Activated CD4-positive, alpha-beta T cell treated with anti-CD3 and anti-CD28 coated beads, Interleukin-2, amount 50 U/mL, for 48 hours (primary cell): ENCODE results near the gene XPO4.
"Not testable (repeated sequence)": the region's sequence is repeated elsewhere in the genome, so short reads cannot be mapped to it uniquely, and the experiment has no call there.

Source experiments
- DNase-seq, 2 experiments: peaks; one replicate each; pipeline ENCODE4 v3.0.0-alpha.2; 2020

Gene XPO4

DNA sequence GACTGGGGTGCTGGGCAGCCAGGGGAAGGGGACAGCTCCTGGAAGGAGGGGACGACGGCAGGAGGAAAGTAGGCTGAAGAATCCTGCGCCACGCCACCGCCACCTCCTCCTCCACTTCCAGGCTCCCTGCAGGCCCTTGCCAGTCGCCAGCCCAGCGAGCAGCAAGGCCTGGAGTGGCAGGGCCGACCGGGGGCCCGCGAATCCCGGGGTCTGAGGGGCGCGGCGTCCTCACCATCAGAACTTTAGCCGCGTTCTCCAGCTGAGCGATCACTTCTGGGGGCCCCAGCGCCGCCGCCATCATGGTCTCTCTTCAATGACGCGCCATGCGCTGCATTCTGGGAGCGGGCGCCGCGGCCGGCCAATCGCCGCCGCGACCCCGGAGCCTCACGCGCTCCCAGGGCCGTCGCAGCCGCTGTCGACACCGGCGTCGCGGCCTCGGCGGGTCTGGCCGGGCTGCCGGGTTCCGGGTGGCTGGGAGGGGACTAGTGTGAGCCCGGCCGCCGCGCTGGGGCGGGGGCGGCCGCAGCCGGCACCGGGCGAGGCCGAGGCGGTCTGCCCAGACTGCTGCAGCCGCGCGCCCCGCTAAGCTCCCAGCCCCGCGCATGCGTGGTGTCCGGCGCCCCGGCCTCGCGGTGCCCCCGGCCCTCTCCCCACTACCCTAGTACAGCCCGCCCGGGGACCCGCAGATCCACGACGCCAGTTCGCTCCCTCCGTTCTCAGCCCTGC is at the start of gene XPO4:
Gene XPO4, minus strand, starts transcription at position 309 of the 726 bp plus-strand sequence. Its CDS starts 8 bp downstream, at position 301.
- DNase-seq, result peak; percentile 77 to 81

DNA sequence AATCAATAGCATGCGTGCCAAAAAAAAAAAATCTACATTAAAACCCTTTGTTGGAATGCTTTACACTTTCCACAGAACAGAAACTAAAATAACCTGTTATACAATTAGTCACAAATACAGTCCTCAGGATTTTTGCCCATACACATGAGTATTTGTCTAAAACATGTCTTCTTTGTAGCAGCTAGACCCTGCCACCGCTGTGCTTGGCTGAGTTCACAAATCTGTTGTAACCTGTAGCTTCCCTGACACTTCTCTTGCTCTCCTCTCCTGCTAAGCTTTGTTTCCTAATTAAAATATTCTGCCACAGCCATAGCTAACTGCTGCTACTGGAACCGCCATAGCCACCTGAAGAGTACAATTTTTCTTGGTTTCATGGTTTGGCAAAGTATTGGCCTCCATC is 45.5 kb upstream of the XPO4 start:
- not testable (repeated sequence) for DNase-seq

DNA sequence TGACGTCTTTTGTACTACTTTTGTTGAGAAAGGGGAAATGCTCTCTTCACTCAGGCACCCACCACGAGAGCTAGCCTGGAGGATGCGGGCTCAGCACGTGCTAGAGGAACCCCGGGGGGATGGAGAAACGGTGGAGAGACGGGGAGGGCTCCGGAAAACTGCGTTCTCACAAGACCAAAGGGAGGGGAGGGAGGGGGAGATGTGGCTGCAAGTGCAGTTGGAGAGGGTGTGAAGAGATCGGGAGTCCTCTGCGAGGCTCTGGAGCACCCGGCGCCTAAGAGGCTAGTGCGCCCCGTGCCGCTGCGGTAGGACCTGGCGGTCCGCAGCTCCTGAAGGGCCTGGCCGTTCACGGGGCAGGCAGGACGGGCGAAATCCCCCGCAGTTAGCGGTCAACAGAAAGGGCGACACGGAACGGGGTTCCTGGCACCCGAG is 43.4 kb upstream of the XPO4 start:
- no peak for DNase-seq

DNA sequence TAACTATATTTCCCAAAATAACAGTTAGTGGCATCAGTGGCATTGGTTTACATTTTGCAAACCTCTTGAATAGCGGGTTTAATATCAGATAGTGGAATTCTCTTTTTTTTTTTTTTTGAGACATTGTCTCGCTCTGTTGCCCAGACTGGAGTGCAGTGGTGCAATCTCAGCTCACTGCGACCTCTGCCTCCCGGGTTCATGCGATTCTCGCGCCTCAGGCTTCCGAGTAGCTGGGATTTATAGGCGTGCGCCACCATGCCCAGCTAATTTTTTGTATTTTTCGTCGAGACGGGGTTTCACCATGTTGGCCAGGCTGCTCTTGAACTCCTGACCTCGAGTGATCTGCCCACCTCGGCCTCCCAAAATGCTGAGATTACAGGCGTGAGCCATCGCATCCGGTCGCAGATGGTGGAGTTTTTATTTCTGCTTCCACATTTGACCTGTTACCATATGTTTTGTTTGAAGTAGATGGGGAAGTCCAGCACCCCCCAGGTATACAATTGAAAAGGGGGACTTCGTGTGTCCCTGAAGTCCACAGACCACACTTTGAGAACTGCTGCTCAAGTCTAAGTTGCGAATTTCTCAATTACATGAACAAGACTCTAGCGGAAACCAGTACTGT is 40.5 kb upstream of the XPO4 start:
- DNase-seq, result no peak

DNA sequence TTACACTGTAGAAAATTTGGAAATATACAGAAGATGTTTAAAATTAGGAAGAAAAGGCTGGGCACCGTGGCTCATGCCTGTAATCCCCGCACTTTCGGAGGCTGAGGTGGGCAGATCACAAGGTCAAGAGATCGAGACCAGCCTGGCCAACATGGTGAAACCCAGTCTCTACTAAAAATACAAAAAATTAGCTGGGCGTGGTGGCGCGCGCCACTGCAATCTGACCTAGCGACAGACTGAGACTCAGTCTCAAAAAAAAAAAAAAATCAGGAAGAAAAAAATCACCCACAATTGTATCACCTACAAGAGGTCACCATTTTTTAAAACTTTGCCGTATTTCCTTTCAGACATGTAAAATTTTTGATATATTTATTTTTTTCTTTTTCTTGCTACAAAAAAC is 38.0 kb upstream of the XPO4 start:
- not testable (repeated sequence) for DNase-seq

DNA sequence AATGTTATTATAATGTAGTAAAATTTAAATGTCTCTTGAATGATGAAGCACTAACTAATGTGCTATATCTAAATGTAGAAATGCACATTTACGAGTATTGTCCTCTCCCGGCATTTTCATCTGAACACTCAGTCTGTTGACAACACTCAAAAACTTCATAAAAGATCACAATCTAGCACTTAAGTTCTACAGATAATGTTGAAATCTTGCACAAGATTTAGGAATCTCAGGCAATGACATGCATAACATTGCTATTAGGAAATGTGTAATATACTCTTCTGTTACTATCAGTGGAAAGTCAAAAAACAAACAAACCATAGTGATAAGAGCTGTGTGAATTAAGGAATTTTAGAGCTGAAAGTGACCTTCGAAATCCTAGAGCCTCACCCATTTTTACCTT is 37.5 kb upstream of the XPO4 start:
- DNase-seq, result no peak

DNA sequence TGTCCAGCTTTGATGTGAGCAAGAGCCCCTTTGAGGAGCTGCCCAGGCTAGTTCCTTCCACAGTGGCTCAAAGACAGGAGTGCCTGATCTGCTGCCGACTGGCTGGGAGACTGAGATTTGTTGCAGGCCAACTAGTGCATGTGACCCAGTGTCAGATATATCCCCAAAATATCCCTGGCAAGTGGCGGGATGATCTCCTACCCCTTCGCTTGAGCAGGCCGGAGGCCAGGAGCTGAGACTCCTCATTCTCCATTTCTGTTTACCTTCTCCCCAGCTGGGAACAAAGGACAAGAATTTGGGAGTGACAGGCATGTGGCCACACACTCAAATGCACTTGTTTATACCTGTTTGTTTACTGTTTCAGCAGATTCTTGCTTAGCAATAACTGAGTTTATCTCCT is 37.1 kb upstream of the XPO4 start:
- no peak for DNase-seq

DNA sequence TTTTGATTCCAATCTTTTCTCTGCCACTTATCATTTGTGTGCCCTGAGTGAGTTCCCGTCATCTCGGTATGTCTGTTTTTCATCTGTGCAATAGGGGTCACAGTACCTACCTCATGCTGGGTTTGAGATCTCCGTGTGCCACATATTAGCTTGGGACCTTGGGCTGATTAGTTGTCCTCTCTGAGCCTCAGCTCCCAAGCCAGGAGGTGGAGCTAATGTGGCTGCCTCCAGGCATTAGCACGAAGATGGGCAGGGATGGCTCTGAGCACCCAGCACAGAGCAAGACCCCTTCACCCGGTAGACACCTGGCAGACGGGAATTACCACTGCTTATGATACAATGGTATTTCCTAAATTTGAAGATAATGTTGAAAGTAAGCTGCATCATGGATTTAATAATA is 35.8 kb upstream of the XPO4 start:
- no peak for DNase-seq

DNA sequence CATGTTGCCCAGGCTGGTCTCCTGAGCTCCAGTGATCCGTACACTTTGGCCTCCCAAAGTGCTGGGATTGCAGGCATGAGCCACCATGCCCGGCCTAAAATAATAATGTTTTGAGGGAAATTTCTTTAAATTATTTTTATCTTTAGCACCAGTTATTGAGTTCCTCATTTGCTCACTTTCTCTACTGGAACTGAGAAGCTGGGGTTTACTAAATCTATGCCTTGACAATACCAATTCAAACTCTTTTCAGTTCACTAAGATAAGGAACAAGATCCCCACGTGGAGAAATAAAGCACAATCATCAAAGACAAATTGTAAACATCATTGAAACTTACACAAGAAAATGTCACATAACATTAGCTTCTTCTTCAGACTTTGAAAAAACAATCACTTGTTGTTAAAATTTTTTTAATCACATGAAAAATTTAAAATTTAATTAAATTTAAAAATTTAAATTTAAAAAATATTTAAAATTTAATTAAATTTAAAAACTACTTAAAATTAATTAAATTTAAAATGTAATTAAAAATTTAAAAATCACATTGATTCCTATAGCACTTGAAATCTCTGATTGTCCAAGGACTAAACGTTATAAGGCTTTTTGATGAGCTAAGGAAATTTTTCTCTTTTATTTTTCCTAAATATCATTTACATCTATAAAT is 25.2 kb upstream of the XPO4 start:
- no peak for DNase-seq

DNA sequence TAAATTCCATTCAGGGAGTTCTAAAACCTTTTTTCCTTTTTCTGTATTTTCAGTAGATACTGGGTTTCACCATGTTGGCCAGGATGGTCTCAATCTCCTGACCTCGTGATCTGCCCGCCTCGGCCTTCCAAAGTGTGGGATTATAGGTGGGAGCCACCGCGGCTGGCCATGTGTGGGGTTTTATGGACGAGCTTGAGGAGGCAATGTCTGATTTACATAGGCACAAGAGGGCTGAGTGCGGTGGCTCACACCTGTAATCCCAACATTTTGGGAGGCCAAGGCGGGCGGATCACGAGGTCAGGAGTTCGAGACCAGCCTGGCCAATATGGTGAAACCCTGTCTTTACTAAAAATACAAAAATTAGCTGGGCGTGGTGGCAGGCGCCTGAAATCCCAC is 22.8 kb upstream of the XPO4 start:
- DNase-seq, result not testable (repeated sequence)

DNA sequence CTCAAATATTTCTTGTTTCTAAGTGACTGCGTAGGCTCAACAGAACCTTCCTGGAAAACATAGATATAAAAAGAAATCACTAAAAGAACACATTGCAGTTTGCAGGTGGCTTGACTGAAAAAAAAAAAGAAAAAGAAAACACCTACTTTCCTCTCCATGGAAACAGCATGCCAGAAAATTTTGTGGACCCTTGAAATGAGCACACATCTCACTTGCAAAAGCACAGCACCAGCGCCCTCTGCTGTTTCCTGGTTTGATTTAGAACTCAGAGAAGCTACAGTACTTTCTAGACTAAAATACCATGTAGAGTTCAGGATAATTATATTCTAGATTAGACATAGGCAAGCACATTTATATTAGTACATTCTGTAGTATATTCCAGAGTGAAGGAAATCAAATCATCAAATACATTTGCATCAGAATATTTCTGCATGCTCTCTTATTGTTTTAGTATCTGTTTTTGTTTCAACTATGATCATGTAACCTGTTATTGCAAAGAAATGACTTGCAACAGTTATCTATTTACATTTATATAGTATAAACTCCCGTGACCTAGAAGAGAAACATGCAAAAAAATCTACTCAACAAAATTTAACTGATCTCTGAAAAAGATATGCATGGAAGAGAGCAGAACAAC is 22.3 kb upstream of the XPO4 start:
- peak; percentile 75 to 80 for DNase-seq

DNA sequence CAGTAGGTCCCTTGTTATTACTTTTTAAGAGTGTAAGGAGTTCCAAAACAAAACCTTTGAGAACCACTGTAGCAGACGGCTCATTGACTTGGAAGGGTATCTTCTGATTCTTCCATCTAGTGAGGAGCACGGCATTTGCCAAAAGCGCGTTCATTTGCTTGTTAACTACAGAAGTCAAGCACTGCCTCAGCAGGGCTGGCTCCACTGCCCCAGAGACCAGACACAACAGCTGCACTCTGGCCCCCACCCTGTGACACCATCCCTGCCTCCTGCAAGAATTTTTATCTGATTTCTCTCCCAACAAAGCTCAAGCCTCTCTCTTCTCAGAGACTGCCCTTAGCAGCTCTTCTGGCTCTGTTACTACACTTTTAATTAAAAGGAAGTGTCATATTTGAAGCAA is 20.7 kb upstream of the XPO4 start:
- DNase-seq, result no peak

DNA sequence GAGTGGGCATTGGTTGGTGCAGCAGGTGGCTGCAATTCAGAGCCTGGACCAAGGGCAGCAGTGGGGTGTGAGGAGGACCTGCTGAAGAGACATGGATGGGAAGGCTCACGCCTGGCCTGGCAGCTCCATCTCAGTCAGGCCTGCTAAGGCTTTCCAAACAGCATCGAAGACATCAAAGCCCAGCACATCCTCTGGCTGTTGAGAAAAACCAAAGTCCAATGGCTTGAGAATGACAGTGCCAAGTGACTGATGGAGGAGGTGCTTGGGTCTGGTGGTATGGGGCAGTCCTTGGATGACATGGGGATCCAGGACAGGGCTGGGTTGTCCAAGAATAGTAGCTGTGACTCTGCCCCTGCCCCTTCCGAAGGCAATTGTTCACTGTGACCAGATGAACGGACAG is 19.0 kb upstream of the XPO4 start:
- DNase-seq, result no peak

DNA sequence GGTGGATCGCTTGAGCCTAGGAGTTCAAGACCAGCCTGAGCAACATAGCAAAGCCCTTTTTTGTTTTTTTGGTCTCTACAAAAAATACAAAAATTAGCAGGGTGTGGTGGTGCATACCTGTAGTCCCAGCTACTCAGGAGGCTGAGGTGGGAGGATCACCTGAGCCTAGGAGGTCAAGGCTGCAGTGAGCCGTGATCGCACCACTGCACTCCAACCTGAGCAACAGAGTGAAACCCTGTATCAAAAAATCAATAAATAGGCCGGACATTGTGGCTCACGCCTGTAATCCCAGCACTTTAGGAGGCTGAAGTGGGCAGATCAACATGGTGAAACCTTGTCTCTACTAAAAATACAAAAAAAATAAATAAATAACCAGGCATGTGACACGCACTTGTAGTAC is 13.1 kb upstream of the XPO4 start:
- not testable (repeated sequence) for DNase-seq

DNA sequence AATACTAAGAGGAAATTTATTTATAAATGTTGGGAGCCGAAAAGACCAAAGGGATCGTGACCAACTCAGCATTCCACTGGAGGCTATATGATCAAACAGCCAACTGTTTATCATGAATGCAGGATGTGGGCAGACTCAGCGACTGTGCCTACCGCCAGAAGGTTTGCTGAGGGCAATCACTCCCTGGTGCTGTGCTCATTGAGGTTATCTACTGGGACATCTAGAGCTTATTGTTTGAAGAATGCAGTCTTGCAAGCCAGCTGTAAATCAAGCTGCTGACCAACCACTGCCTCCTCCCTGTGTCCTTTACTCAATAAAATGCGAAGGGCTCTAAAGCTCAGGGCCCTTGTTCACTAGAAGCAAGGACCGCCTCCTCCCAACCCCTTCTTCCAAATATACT is 8.5 kb upstream of the XPO4 start:
- DNase-seq, result no peak

DNA sequence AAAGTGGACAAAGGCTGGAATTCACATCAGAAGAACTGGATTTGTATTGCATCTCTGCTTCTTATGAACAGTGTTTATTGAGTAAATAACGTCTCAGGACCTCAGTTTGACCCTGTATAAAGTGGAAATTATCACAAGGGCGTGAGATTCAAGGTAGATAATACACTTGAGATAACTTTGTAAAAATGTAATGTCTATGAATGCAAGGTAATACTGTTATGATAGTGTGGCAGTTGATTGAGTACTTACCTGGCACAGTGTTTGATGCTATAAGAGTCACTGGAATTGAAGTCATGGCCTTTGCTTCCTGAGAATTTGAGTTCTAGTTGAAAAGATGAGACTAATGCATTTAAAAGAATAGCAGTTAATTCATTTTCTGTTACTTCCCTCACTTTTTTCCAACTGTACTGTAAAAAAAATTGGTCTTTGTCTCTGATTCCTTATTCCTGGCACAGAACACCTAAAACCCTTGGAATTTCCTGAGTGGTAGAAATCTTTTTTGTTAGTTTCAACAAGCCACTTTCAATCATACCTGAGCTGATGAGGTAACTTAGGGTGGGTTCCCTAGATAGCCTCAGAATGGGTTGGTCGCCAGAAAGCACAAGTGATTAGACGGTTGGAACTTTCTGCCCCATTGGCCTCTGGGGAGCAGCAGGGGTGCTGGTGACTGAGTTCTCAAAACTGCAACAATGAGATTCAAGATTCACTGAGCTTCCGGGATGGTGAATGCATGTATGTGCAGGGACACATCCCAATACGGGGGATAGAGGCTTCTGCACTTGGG is 6.4 kb upstream of the XPO4 start:
- DNase-seq, result no peak

DNA sequence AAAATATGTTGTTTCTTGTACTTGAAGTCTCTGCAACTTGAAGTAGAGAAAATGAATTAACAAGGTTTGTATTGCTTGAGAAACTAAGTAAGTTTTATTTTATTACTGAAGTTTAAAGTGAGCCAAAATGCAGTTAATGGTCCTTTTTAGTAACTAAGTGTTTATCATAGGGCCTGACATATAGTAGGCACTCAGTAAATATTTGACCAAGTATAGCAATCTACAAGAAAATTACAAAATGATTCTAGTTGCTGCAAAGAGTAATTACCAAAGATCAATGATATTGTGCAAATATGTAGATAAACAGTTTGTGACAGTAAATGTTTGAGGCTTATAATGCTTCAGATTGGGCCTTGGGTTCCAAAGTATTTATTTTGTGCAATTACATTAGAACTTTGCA is 2.4 kb upstream of the XPO4 start:
- no peak for DNase-seq

DNA sequence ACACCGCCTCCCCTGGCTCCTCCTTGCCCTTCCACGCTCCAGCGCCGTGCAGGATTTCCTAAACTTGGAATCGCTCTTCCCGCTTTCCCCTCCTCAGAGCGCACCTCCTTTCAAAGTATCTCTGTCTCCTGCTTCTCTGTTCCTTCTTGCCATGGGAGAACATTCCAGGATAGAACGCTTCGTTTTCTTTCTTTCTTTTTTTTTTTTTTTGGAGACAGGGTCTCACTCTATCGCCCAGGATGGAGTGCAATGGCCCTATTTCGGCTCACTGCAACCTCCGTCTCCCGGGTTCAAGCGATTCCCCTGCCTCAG is 574 bp upstream of the XPO4 start:
- peak in 1 of 2 experiments; percentile 1 for DNase-seq

DNA sequence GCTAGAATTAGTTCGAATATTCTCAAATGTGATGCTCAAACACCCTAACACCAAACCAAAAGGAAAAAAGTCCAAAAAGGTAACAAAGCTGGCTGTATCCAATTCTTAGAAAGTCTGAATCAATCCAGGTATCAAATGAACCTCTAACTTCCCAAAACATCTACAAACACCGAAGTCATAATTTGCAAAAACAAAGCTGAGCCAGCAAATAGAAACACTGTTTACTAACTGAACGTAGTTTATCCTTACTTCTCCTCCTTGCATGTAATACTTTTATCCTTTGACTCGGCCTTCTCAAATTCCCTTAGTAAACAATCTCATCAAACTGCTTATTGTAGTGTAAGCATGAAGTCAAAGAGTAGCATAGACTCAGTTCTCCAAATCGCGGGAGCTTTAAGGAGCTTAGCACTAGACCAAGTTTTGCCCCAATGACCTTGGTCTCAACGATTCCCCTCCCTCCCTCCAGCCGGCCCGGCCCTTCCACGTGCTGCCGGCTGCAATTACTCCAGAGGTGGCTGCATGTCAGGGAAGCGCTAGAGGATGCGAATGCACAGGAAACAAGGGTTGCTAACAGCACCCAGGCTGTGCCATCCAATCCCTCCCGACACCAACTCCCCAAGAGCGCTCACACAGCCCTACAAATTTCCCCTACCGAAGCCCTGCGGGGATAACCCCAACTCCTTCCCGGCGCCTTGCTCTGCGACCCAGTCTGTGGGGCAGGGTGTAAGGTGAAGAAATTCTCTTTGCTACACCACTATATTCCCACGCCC is 693 bp downstream of the XPO4 start:
- DNase-seq, result peak; percentile 41 to 54

DNA sequence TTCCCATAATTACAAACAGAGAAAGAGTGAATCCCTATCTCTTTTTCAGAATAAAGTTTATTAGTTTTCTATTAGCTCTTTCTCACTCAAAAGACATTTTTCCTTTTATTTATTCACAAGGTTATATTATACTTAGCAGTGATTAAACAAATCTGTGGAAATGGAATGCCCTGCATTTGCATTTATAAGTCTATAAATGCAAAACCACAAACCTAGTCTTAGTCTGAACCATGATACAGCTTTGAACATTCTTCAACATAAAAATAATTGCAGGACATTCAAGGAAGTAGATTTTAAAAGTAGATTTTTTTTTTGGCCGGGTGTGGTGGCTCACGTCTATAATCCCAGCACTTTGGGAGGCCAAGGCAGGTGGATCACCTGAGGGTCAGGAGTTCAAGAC is 8.3 kb downstream of the XPO4 start:
- no peak for DNase-seq

DNA sequence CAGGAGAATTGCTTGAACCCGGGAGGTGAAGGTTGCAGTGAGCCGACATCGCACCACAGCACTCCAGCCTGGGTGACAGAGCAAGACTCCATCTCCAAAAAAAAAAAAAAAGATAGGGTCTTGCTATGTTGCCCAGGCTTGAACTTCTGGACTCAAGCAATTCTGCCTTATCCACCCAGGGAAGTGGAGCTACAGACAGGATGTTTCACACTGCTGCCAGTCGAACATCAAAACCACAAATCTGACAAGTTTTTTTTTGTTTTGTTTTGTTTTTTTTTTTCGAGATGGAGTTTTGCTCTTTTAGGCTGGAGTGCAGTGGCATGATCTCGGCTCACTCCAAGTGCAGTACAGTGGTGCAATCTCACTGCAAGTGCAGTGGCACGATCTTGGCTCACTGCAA is 10.8 kb downstream of the XPO4 start:
- DNase-seq, result no peak

DNA sequence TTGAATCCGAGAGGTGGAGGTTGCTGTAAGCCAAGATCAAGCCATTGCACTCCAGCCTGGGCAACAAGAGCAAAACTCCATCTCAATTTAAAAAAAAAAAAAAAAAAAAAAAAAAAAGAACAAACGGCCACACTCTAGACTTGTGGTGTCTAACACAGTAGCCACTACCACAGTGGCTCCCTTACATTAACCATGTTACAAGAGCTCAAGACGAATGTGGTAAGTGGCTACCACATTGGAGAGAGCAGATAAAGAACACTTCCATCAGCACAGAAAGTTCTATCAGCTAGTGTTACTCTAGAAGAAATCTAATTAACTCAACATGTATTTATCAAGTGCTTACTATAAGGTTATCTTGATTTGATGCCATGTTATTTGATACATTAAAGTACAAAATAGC is 11.5 kb downstream of the XPO4 start:
- no peak for DNase-seq
